Keratinocyte (primary cell): ENCODE measurements around the gene VSNL1. TPM values are rescaled to one million over a fixed set of nuclear protein-coding genes. Genes with fewer than 3 reads are reported as not detected.

Experiments
- DNase-seq: peaks from one replicate; pipeline ENCODE4 v3.0.0-alpha.2; 2011; ENCODE audit warnings: low read depth, missing footprints, low spot score
- FAIRE-seq: peaks from 2 replicates; lab custom pipeline; 2011; peaks lifted over from hg19 to GRCh38; lab: Jason Lieb, UNC
- H2AFZ ChIP-seq: 2 replicates; pipeline ENCODE4 v1.6.0; 2012; ENCODE audit warnings: low read length, control low read depth, inconsistent platforms; ENCODE audit not compliant: control insufficient read depth
- H3K27ac ChIP-seq: 2 replicates; pipeline ENCODE4 v1.5.1; 2011; ENCODE audit warnings: low read length; ENCODE audit not compliant: control insufficient read depth, insufficient read depth
- H3K27me3 ChIP-seq: 3 replicates; pipeline ENCODE4 v1.6.0; 2011; ENCODE audit warnings: low read length; ENCODE audit not compliant: control insufficient read depth, insufficient read depth; ENCODE audit errors: extremely low read depth
- H3K36me3 ChIP-seq, 2 experiments: 2 replicates in 1 of 2; 3 replicates in 1 of 2; pipeline ENCODE4 v1.5.1; 2011; ENCODE audit warnings: low read length in 2 of 2, mild to moderate bottlenecking in 1 of 2; ENCODE audit not compliant: control insufficient read depth in 2 of 2, insufficient read depth in 2 of 2; ENCODE audit errors: extremely low read depth in 1 of 2
- H3K4me1 ChIP-seq: 3 replicates; pipeline ENCODE4 v1.5.1; 2011; ENCODE audit warnings: low read length; ENCODE audit not compliant: control insufficient read depth, insufficient read depth; ENCODE audit errors: extremely low read depth
- H3K4me2 ChIP-seq: 3 replicates; pipeline ENCODE4 v1.6.0; 2011; ENCODE audit warnings: low read depth, low read length; ENCODE audit not compliant: control insufficient read depth, insufficient read depth; ENCODE audit errors: extremely low read depth
- H3K4me3 ChIP-seq, 3 experiments: fragments of 200-600 bp in 1 of 3; sonication (generic) in 1 of 3; 2 replicates in 2 of 3; 3 replicates in 1 of 3; pipeline ENCODE4 v1.5.1; 2011 to 2016; ENCODE audit warnings: low read length in 3 of 3, mild to moderate bottlenecking in 3 of 3, control low read depth in 2 of 3, inconsistent platforms in 1 of 3, low read depth in 1 of 3, mixed read lengths in 1 of 3, mixed run types in 1 of 3, moderate library complexity in 1 of 3; ENCODE audit not compliant: control insufficient read depth in 2 of 3, insufficient read depth in 2 of 3; ENCODE audit errors: extremely low read depth in 1 of 3
- H3K79me2 ChIP-seq: 2 replicates; pipeline ENCODE4 v1.6.0; 2012; ENCODE audit warnings: low read length; ENCODE audit not compliant: control insufficient read depth, insufficient read depth
- H3K9ac ChIP-seq: 3 replicates; pipeline ENCODE4 v1.6.0; 2011; ENCODE audit warnings: low read length; ENCODE audit not compliant: control insufficient read depth, insufficient read depth; ENCODE audit errors: extremely low read depth
- H3K9me1 ChIP-seq: 3 replicates; pipeline ENCODE4 v1.6.0; 2011; ENCODE audit warnings: low read length; ENCODE audit not compliant: control insufficient read depth, insufficient read depth; ENCODE audit errors: extremely low read depth
- H3K9me3 ChIP-seq: 2 replicates; pipeline ENCODE4 v1.5.1; 2012; ENCODE audit warnings: low read depth, low read length; ENCODE audit not compliant: control insufficient read depth
- H4K20me1 ChIP-seq: 3 replicates; pipeline ENCODE4 v1.6.0; 2011; ENCODE audit warnings: low read length; ENCODE audit not compliant: control insufficient read depth, insufficient read depth; ENCODE audit errors: extremely low read depth
- CTCF ChIP-seq, 3 experiments: IDR thresholded peaks in 1 of 3; conservative IDR thresholded peaks in 1 of 3; optimal IDR thresholded peaks in 1 of 3; 2 replicates in 2 of 3; 3 replicates in 1 of 3; pipeline versions ENCODE3 to v1.5.1; 2011; ENCODE audit warnings: low read length in 3 of 3, mild to moderate bottlenecking in 3 of 3, moderate library complexity in 2 of 3, control low read depth in 1 of 3, inconsistent platforms in 1 of 3; ENCODE audit not compliant: insufficient read depth in 2 of 3; ENCODE audit errors: extremely low read depth in 1 of 3
- EZH2 ChIP-seq: IDR thresholded peaks from one replicate; pipeline ENCODE4 v1.6.1; 2012; ENCODE audit warnings: inconsistent platforms, mild to moderate bottlenecking, low read length, moderate library complexity
- dilution Hi-C: fragments of 300-500 bp; cut with MboI; formaldehyde crosslinking; loops from one replicate; pipeline ENCODE4 v1.7.0; 2020; ENCODE audit warnings: low sequenced_read_pairs; ENCODE audit not compliant: extremely low pct_ligation_motif_present
- polyA minus RNA-seq, 3 experiments: library from RNA; depleted of rRNA, polyadenylated mRNA; stranded (reverse); fragments of >200 nt; gene quantifications; 1 replicate in 1 of 3; 2 replicates in 1 of 3; 3 replicates in 1 of 3; pipeline ENCODE4 v1.2.3, GENCODE V29; 2011
- polyA plus RNA-seq, 5 experiments: library from polyadenylated mRNA; depleted of rRNA in 3 of 5; stranded (reverse) in 3 of 5; stranded (forward) in 1 of 5; unstranded in 1 of 5; fragments of >200 nt; gene quantifications; 1 replicate in 1 of 5; 2 replicates in 3 of 5; 3 replicates in 1 of 5; pipeline versions ENCODE4 v1.2.1 to v1.2.3, GENCODE V29; 2011 to 2012; ENCODE audit warnings: missing spikeins in 2 of 5, low read depth in 1 of 5, low replicate concordance in 1 of 5

VSNL1 gene
- 18.4 to 41.1 TPM (median 32.1 TPM) in 3 replicates for polyA plus RNA-seq
- polyA plus RNA-seq (2011; ENCODE audit: low read depth) = 27.0 TPM
- polyA plus RNA-seq (2011; cell fraction: cytosol; rRNA removed) = 27.3 and 29.6 TPM in 2 replicates
- polyA plus RNA-seq (2011; cell fraction: nucleus; rRNA removed) = 16.4 and 21.3 TPM in 2 replicates
- 11.3 and 13.0 TPM in 2 replicates for polyA plus RNA-seq (2012; ENCODE audit: low replicate concordance)
- 16.4 to 29.2 TPM (median 19.6 TPM) in 3 replicates for polyA minus RNA-seq
- polyA minus RNA-seq (2011; cell fraction: cytosol; rRNA and poly(A)+ RNA removed) = 7.3 TPM
- polyA minus RNA-seq (2011; cell fraction: nucleus; rRNA and poly(A)+ RNA removed) = 5.1 and 12.9 TPM in 2 replicates

- Histone ChIP-seq H3K27me3 (no peaks in the 10 kb centered on the region), H4K20me1 (no peaks in the 10 kb centered on the region), H2AFZ (peak within 1 kb of the TSS; percentile 80), H3K79me2 (peaks cover 11% of the 10 kb centered on the region), H3K4me3 (peak within 1 kb of the TSS; percentile 54 to 90 (median 70)), H3K4me1 (peaks cover 49% of the 10 kb centered on the region), H3K9me1 (peaks cover 2% of the 10 kb centered on the region), H3K9me3 (no peaks in the 10 kb centered on the region), H3K27ac (peak within 1 kb of the TSS; percentile 94), H3K4me2 (peak within 1 kb of the TSS; percentile 94), H3K9ac (peak within 1 kb of the TSS; percentile 90), H3K36me3 (no peaks in the 10 kb centered on the region)
- dilution Hi-C loops = no loop called here
- TF ChIP-seq EZH2 (no peak), CTCF (optimal IDR thresholded peaks at IDR 0.05 in 1 of 3, IDR thresholded peaks at IDR 0.05 in 1 of 3, conservative IDR thresholded peaks at IDR 0.05 in 1 of 3; ENCODE audit: extremely low read depth in 1 of 3, insufficient read depth in 2 of 3, low read length in 3 of 3) (no peak)
- FAIRE-seq (peak; percentile 58), DNase-seq (peak; percentile 76)
These were observed at the start of gene VSNL1 for GRCh38 chr2:17540093-17540812. VSNL1 (plus strand) TSS chr2:17540696; CDS start chr2:17592075, 51,379 bp downstream.

DNA sequence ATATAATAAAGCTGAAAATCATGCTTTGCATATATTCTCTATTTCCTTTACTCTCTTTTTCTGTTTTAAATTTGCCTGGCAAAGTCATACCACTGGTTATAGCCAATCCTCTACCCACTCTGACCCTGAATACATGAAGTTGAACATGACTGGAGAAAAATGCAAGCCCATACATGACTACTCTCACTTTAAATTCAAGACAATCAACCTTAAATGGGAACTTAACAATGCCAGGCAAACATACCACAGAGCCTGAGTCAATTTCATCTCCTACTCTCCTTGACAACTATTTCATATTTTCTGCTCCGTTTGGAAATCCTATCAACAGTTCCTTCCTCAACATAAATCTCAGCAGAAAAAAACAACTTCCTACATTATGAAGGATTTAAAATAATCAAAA, 44.9 kb upstream of the VSNL1 start:
- no peaks in the 10 kb centered on the region for H3K79me2 ChIP-seq
- peaks cover 15% of the 10 kb centered on the region for H3K4me1 ChIP-seq
- peak; percentile 69 for DNase-seq
- no peaks in the 10 kb centered on the region for H3K36me3 ChIP-seq
- peak overlapping the region; percentile 41 for H3K27ac ChIP-seq
- H3K4me2 ChIP-seq = peak overlapping the region; percentile 13
- TF ChIP-seq EZH2 = no peak
- no peak for TF ChIP-seq CTCF (optimal IDR thresholded peaks at IDR 0.05 in 1 of 3, IDR thresholded peaks at IDR 0.05 in 1 of 3, conservative IDR thresholded peaks at IDR 0.05 in 1 of 3; ENCODE audit: extremely low read depth in 1 of 3, insufficient read depth in 2 of 3, low read length in 3 of 3)
- FAIRE-seq = peak; percentile 95
- no peaks in the 10 kb centered on the region for H3K27me3 ChIP-seq
- dilution Hi-C loops = no loop called here
- H3K9me1 ChIP-seq = no peaks in the 10 kb centered on the region
- H3K9me3 ChIP-seq = no peaks in the 10 kb centered on the region
- H2AFZ ChIP-seq = peak overlapping the region; percentile 34
- H3K9ac ChIP-seq = no peak overlapping the region
- no peaks in the 10 kb centered on the region for H4K20me1 ChIP-seq
- H3K4me3 ChIP-seq = no peak overlapping the region
